ENCODE measurements around the gene ANKMY1. TPM values are rescaled to one million over a fixed set of nuclear protein-coding genes. Genes with fewer than 3 reads are reported as not detected.

The ANKMY1 gene
- polyA plus RNA-seq, 3 donors = 2.1 to 22.9 (median 2.9) TPM

DNA sequence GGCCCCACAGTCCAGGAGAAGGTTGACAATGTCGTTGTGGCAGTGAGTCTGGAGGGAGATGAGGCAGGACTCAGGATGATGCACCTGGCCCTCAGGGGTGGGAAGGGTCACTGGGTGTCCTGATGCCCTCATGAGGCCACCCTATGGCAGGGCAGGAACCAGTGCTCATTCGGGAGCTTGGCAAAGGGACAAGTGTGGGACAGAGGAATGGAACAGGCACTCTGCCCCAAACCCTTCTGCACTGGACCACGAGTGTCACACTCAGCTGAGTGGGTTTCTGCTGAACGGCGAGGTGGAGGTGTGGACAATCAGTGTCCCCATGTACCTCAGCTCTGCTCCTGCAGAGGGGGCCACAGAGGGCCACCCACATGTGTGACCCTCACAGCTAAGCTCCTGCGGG is 32.0 kb downstream of the ANKMY1 start:
- Mint-ChIP-seq H3K4me1 (peaks cover under 1% of the 10 kb centered on the region), H3K27ac (peak overlapping the region in 1 of 7 donors; percentile 42), H3K9me3 (peaks cover 64 to 89% (median 80%) of the 10 kb centered on the region in 7 donors), H3K36me3 (peaks cover 73 to 86% of the 10 kb centered on the region in 2 donors), H3K27me3 (ENCODE audit: low read depth in 3 of 3) (peaks cover 4 to 13% (median 8%) of the 10 kb centered on the region in 3 donors), H3K4me3 (no peak overlapping the region)
- Histone ChIP-seq H2AFZ (ENCODE audit: insufficient read depth, low read depth, low read length, poor library complexity, severe bottlenecking) (no peak overlapping the region), H3K4me3 (replicated peaks in 1 of 3; ENCODE audit: low read depth in 2 of 3, low read length in 3 of 3) (peak overlapping the region in 1 of 3 experiments; percentile 23), H3K27me3 (ENCODE audit: control insufficient read depth in 2 of 2, insufficient read depth in 2 of 2, low read length in 2 of 2) (no peaks in the 10 kb centered on the region), H3K27ac (ENCODE audit: low read depth in 1 of 2, low read length in 2 of 2) (no peak overlapping the region), H3K9ac (ENCODE audit: insufficient read depth, low read length, poor library complexity, severe bottlenecking) (no peak overlapping the region), H4K20me1 (ENCODE audit: insufficient read depth, low read length) (peaks cover 3% of the 10 kb centered on the region), H3K4me1 (ENCODE audit: control insufficient read depth in 1 of 2, insufficient read depth in 2 of 2, low read length in 2 of 2) (no peaks in the 10 kb centered on the region), H3K36me3 (replicated peaks in 1 of 2; ENCODE audit: control insufficient read depth in 1 of 2, insufficient read depth in 2 of 2, low read length in 2 of 2) (peaks cover 27 to 79% of the 10 kb centered on the region in 2 donors), H3K9me3 (replicated peaks in 1 of 2; ENCODE audit: control insufficient read depth in 1 of 2, insufficient read depth in 1 of 2, low read length in 2 of 2) (peaks cover 78 to 81% of the 10 kb centered on the region in 2 donors), H3K4me2 (replicated peaks; ENCODE audit: extremely low read depth, low read length, poor library complexity, severe bottlenecking) (no peak overlapping the region), H3K79me2 (ENCODE audit: insufficient read depth, low read length) (no peaks in the 10 kb centered on the region)
- WGBS (ENCODE audit: insufficient coverage) = 100% methylated on average over 6 of the region's 6 CpGs
- DNase-seq = no peak
- intact Hi-C loops (cut with micrococcal nuclease) = no loop called here
- TF ChIP-seq, protein P1, sequence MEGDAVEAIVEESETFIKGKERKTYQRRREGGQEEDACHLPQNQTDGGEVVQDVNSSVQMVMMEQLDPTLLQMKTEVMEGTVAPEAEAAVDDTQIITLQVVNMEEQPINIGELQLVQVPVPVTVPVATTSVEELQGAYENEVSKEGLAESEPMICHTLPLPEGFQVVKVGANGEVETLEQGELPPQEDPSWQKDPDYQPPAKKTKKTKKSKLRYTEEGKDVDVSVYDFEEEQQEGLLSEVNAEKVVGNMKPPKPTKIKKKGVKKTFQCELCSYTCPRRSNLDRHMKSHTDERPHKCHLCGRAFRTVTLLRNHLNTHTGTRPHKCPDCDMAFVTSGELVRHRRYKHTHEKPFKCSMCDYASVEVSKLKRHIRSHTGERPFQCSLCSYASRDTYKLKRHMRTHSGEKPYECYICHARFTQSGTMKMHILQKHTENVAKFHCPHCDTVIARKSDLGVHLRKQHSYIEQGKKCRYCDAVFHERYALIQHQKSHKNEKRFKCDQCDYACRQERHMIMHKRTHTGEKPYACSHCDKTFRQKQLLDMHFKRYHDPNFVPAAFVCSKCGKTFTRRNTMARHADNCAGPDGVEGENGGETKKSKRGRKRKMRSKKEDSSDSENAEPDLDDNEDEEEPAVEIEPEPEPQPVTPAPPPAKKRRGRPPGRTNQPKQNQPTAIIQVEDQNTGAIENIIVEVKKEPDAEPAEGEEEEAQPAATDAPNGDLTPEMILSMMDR (IDR thresholded peaks at IDR 0.05) = no peak

DNA sequence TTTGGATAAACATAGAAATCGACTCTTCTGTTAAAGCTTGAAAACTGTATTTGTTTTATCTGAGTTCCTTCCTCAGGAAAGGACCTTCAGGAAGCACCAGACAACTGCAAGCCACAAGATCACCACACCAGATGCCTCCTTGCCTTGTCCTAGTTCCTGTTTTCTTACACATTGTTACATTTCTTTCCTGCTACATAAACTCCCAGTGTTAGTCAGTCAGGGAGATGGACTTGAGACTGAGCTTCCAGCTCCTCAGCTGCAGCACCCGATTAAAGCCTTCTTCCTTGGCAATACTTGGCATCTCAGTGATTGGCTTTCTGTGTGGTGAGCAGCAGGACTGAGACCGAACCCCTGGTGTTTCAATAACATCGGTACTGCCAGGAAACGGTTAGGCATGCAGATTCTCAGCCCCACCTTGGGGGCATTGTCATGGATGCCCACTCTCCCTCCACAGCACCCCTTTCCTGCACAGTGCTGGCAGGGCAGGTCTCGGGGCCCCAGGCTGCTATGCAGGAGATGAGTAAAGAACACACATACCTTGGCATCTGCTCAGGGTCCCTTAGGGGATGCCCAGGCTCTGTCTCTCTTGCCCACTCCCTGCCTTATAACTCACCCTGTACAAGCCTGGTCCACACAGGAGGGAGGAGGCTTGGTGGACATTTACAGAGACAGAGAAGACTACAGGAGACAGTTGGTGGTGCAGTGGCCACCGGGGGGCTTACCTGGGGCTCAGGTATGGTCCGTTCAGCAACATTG is 32.6 kb downstream of the ANKMY1 start:
- peaks cover 27 to 74% of the 10 kb centered on the region in 2 donors for H3K36me3 ChIP-seq (replicated peaks in 1 of 2; ENCODE audit: control insufficient read depth in 1 of 2, insufficient read depth in 2 of 2, low read length in 2 of 2)
- WGBS (ENCODE audit: insufficient coverage) = 92% methylated on average over 3 of the region's 8 CpGs
- H3K4me2 ChIP-seq (replicated peaks; ENCODE audit: extremely low read depth, low read length, poor library complexity, severe bottlenecking) = no peak overlapping the region
- peaks cover 0 to 7% of the 10 kb centered on the region in 2 donors for H3K27me3 ChIP-seq (ENCODE audit: control insufficient read depth in 2 of 2, insufficient read depth in 2 of 2, low read length in 2 of 2)
- no peak overlapping the region for H3K27ac ChIP-seq (ENCODE audit: low read depth in 1 of 2, low read length in 2 of 2)
- no peak overlapping the region for H2AFZ ChIP-seq (ENCODE audit: insufficient read depth, low read depth, low read length, poor library complexity, severe bottlenecking)
- peaks cover 72 to 83% of the 10 kb centered on the region in 2 donors for H3K36me3 Mint-ChIP-seq
- H3K4me3 Mint-ChIP-seq = no peak overlapping the region
- no peaks in the 10 kb centered on the region for H3K4me1 ChIP-seq (ENCODE audit: control insufficient read depth in 1 of 2, insufficient read depth in 2 of 2, low read length in 2 of 2)
- peak overlapping the region in 1 of 3 experiments; percentile 23 for H3K4me3 ChIP-seq (replicated peaks in 1 of 3; ENCODE audit: low read depth in 2 of 3, low read length in 3 of 3)
- H3K9ac ChIP-seq (ENCODE audit: insufficient read depth, low read length, poor library complexity, severe bottlenecking) = no peak overlapping the region
- intact Hi-C loops (cut with micrococcal nuclease) = no loop called here
- peaks cover 65 to 83% (median 76%) of the 10 kb centered on the region in 7 donors for H3K9me3 Mint-ChIP-seq
- H3K9me3 ChIP-seq (replicated peaks in 1 of 2; ENCODE audit: control insufficient read depth in 1 of 2, insufficient read depth in 1 of 2, low read length in 2 of 2) = peaks cover 72 to 81% of the 10 kb centered on the region in 2 donors
- H3K79me2 ChIP-seq (ENCODE audit: insufficient read depth, low read length) = no peaks in the 10 kb centered on the region
- peak overlapping the region in 1 of 7 donors; percentile 42 for H3K27ac Mint-ChIP-seq
- no peak for DNase-seq
- H4K20me1 ChIP-seq (ENCODE audit: insufficient read depth, low read length) = peaks cover 4% of the 10 kb centered on the region
- H3K27me3 Mint-ChIP-seq (ENCODE audit: low read depth in 3 of 3) = peaks cover 9 to 20% (median 11%) of the 10 kb centered on the region in 3 donors
- H3K4me1 Mint-ChIP-seq = peaks cover 6% of the 10 kb centered on the region
- TF ChIP-seq, protein P1 (IDR thresholded peaks at IDR 0.05) = no peak

All from CD14-positive monocyte (primary cell).